HepG2 (cell line): ENCODE results near the gene SORBS2. TPM values are rescaled to one million over a fixed set of nuclear protein-coding genes. Genes with fewer than 3 reads are reported as not detected.

Source experiments
- ATAC-seq: fragments of 200-7000 bp; cut with Tn5 transposase; 3 replicates; pipeline ENCODE4 v1.9.1; 2020; ENCODE audit warnings: mild to moderate bottlenecking, moderate library complexity
- BruUV-seq: library from RNA; stranded (reverse); fragments of 400-500 nt; replicated peaks from 2 replicates; lab custom pipeline; 2021; lab: Mats Ljungman, UMichigan
- CTCF ChIA-PET: fragments of 300-600 bp; formaldehyde crosslinking; extraction: SDS; loops from one replicate; lab custom pipeline; 2021; ENCODE audit warnings: low total read pairs, inconsistent platforms, low intra/inter-chr PET ratio; lab: Yijun Ruan, JAX
- POLR2A ChIA-PET: fragments of 350-600 bp; sonication (Branson Sonifier 250); formaldehyde crosslinking; loops from one replicate; lab custom pipeline; 2020; ENCODE audit warnings: antibody characterized with exemption, inconsistent platforms; lab: Yijun Ruan, JAX
- DNase-seq: peaks from one replicate; pipeline ENCODE4 v3.0.0-alpha.2; 2015; ENCODE audit warnings: low spot score
- FAIRE-seq: peaks from 3 replicates; lab custom pipeline; 2011; peaks lifted over from hg19 to GRCh38; lab: Jason Lieb, UNC
- H2AFZ ChIP-seq: one replicate; pipeline ENCODE4 v1.6.1; 2011; ENCODE audit warnings: low read length, inconsistent platforms
- H3K27ac ChIP-seq: fragments of 300-600 bp; 3 replicates; pipeline ENCODE4 v1.8.0; 2011; ENCODE audit warnings: mixed run types, mild to moderate bottlenecking, mixed read lengths, low read length, inconsistent platforms; ENCODE audit not compliant: insufficient read depth; ENCODE audit errors: extremely low read length
- H3K27me3 ChIP-seq, 2 experiments: fragments of 200-600 bp in 1 of 2; 2 replicates in 1 of 2; 3 replicates in 1 of 2; pipeline versions ENCODE4 v1.6.0 to v1.8.0; 2011; ENCODE audit warnings: low read length in 2 of 2, mild to moderate bottlenecking in 2 of 2, moderate library complexity in 2 of 2, inconsistent platforms in 1 of 2; ENCODE audit not compliant: insufficient read depth in 2 of 2, control insufficient read depth in 1 of 2
- H3K36me3 ChIP-seq, 2 experiments: fragments of 200-600 bp in 1 of 2; replicated peaks in 1 of 2; 2 replicates in 1 of 2; 3 replicates in 1 of 2; pipeline versions ENCODE4 v1.5.1 to v1.8.0; 2011; ENCODE audit warnings: low read length in 2 of 2, inconsistent platforms in 1 of 2; ENCODE audit not compliant: insufficient read depth in 2 of 2, control insufficient read depth in 1 of 2
- H3K4me1 ChIP-seq: 2 replicates; pipeline ENCODE4 v1.5.1; 2012; ENCODE audit warnings: low read length, inconsistent platforms; ENCODE audit not compliant: insufficient read depth
- H3K4me2 ChIP-seq: 2 replicates; pipeline ENCODE4 v1.6.0; 2011; ENCODE audit warnings: low read depth, low read length, inconsistent platforms
- H3K4me3 ChIP-seq, 3 experiments: fragments of 200-600 bp in 1 of 3; sonication (generic), shearing (Covaris generic) in 1 of 3; replicated peaks in 1 of 3; 2 replicates each; pipeline ENCODE4 v1.5.1; 2011 to 2016; ENCODE audit warnings: low read length in 3 of 3, inconsistent platforms in 2 of 3, low read depth in 2 of 3, mild to moderate bottlenecking in 2 of 3, control low read depth in 1 of 3, mixed read lengths in 1 of 3; ENCODE audit not compliant: insufficient read depth in 1 of 3
- H3K79me2 ChIP-seq: one replicate; pipeline ENCODE4 v1.6.1; 2011; ENCODE audit warnings: low read length, inconsistent platforms; ENCODE audit not compliant: insufficient read depth
- H3K9ac ChIP-seq: 2 replicates; pipeline ENCODE4 v1.6.0; 2011; ENCODE audit warnings: mild to moderate bottlenecking, low read depth, low read length, inconsistent platforms; ENCODE audit not compliant: insufficient read depth
- H3K9me3 ChIP-seq: 2 replicates; pipeline ENCODE4 v1.5.1; 2012; ENCODE audit warnings: mild to moderate bottlenecking, low read length
- H4K20me1 ChIP-seq: 2 replicates; pipeline ENCODE4 v1.6.0; 2011; ENCODE audit warnings: inconsistent platforms, mild to moderate bottlenecking, low read length, moderate library complexity; ENCODE audit not compliant: insufficient read depth
- ARNT2 ChIP-seq: sonication (generic); formaldehyde crosslinking; IDR thresholded peaks from 2 replicates; pipeline ENCODE4 v1.8.0; 2022; ENCODE audit warnings: mild to moderate bottlenecking, low read depth, missing genetic modification reagents, moderate library complexity
- CBX2 ChIP-seq, 2 experiments: fragments of 200-600 bp in 1 of 2; sonication (generic); formaldehyde crosslinking in 1 of 2; IDR thresholded peaks; 2 replicates each; pipeline versions ENCODE4 v1.7.0 to v1.8.1; 2018 to 2022; ENCODE audit warnings: low read depth in 2 of 2, low read length in 1 of 2, mild to moderate bottlenecking in 1 of 2, missing genetic modification reagents in 1 of 2
- ERF ChIP-seq: IDR thresholded peaks from 2 replicates; pipeline ENCODE4 v1.6.1; 2018; ENCODE audit warnings: missing biosample characterization, missing genetic modification reagents
- KLF11 ChIP-seq: IDR thresholded peaks from 2 replicates; pipeline ENCODE4 v1.6.1; 2016; ENCODE audit warnings: missing compliant biosample characterization
- MED13 ChIP-seq: sonication (generic); formaldehyde crosslinking; IDR thresholded peaks from 2 replicates; pipeline ENCODE4 v1.5.0; 2020; ENCODE audit warnings: missing genetic modification reagents
- RBM22 ChIP-seq: fragments of 200-400 bp; formaldehyde crosslinking; optimal IDR thresholded peaks from 2 replicates; pipeline ENCODE3; 2017; ENCODE audit warnings: mild to moderate bottlenecking, low read length, moderate library complexity
- ZBTB38 ChIP-seq: sonication (generic); formaldehyde crosslinking; IDR thresholded peaks from 2 replicates; pipeline ENCODE4 v1.5.1; 2020; ENCODE audit warnings: mild to moderate bottlenecking, missing genetic modification reagents
- ZBTB42 ChIP-seq: sonication (generic); formaldehyde crosslinking; IDR thresholded peaks from 2 replicates; pipeline ENCODE4 v1.5.0; 2020; ENCODE audit warnings: mild to moderate bottlenecking, missing genetic modification reagents
- ZKSCAN8 ChIP-seq: IDR thresholded peaks from 2 replicates; pipeline ENCODE4 v1.6.1; 2016; ENCODE audit warnings: borderline replicate concordance, missing genetic modification reagents, missing compliant biosample characterization
- ZNF263 ChIP-seq: sonication (generic); formaldehyde crosslinking; IDR thresholded peaks from 2 replicates; pipeline ENCODE4 v1.4.0; 2020; ENCODE audit warnings: missing genetic modification reagents
- ZNF543 ChIP-seq: sonication (generic); formaldehyde crosslinking; IDR thresholded peaks from 2 replicates; pipeline ENCODE4 v1.4.0; 2020; ENCODE audit warnings: mild to moderate bottlenecking, missing genetic modification reagents
- ZNF672 ChIP-seq: sonication (generic); formaldehyde crosslinking; IDR thresholded peaks from 2 replicates; pipeline ENCODE4 v1.8.1; 2022; ENCODE audit warnings: missing genetic modification reagents
- whole genome bisulfite sequencing: methylation state at CpG from one replicate; pipeline ENCODE4 v1.1.6; 2017; ENCODE audit warnings: low lambda C conversion rate; 5-methylcytosine and 5-hydroxymethylcytosine counted together
- in situ Hi-C: cut with HindIII; loops from 2 replicates; pipeline ENCODE4 v1.10.0; 2017; ENCODE audit warnings: low pct_unique_long_range_greater_than_20kb; ENCODE audit not compliant: extremely low pct_ligation_motif_present
- intact Hi-C: fragments of 100-400 bp; cut with micrococcal nuclease; formaldehyde crosslinking; loops from one replicate; pipeline ENCODE4 v1.10.0; 2022; ENCODE audit not compliant: unreplicated experiment
- polyA plus RNA-seq, 8 experiments: library from polyadenylated mRNA; depleted of rRNA in 3 of 8; stranded (reverse) in 7 of 8; unstranded in 1 of 8; fragments of >200 nt; fragmentation: Illumina TruSeq in 4 of 8; extraction: Trizol in 4 of 8; gene quantifications; 2 replicates each; pipeline versions ENCODE4 v1.2.1 to v1.2.3, GENCODE V29; 2011 to 2016; ENCODE audit warnings: low read depth in 4 of 8, missing spikeins in 1 of 8, mixed read lengths in 1 of 8; ENCODE audit not compliant: insufficient read depth in 1 of 8
- total RNA-seq, 5 experiments: library from RNA; depleted of rRNA; stranded (reverse); fragments of >200 nt; fragmentation: Illumina TruSeq; extraction: Trizol; gene quantifications; 2 replicates each; pipeline ENCODE4 v1.2.3, GENCODE V29; 2016; ENCODE audit warnings: low read depth in 1 of 5

SORBS2 gene
- total and polyA plus RNA-seq, 2 of the 13 experiments (the other 11 are each of a cell fraction or from before 2014, with no cell fraction given): 25.0 to 80.5 TPM

- Histone ChIP-seq H3K9ac (no peak overlapping the region), H3K79me2 (no peaks in the 10 kb centered on the region), H3K4me1 (no peaks in the 10 kb centered on the region), H3K4me3 (no peak overlapping the region), H3K27me3 (no peaks in the 10 kb centered on the region), H4K20me1 (no peaks in the 10 kb centered on the region), H3K9me3 (no peaks in the 10 kb centered on the region), H3K27ac (no peak overlapping the region), H3K4me2 (no peak overlapping the region), H3K36me3 (peaks cover 17 to 33% of the 10 kb centered on the region in 2 experiments; a peak in 4 of 5 replicates), H2AFZ (no peak overlapping the region)
- CTCF ChIA-PET: no interaction called here
- no peak for DNase-seq
- 96% methylated on average over 11 of the region's 11 CpGs for WGBS
- intact Hi-C loops (no loop called here), in situ Hi-C loops (no loop called here)
- no peak for FAIRE-seq
- BruUV-seq: no TSS peak
- TF ChIP-seq ZNF543 (CRISPR knock-in tag) (no peak), KLF11 (no peak), ZNF263 (CRISPR knock-in tag) (peak; percentile 88), MED13 (CRISPR knock-in tag) (no peak)
- POLR2A ChIA-PET: no interaction called here
- ATAC-seq: no peak
These were observed 146.3 kb downstream of the SORBS2 start for GRCh38 chr4:185665655-185666054.

- H3K4me2 ChIP-seq: no peak overlapping the region
- no peaks in the 10 kb centered on the region for H3K79me2 ChIP-seq
- H3K4me3 ChIP-seq: no peak overlapping the region
- ChIA-PET CTCF (no interaction called here), POLR2A (no interaction called here)
- no peak for FAIRE-seq
- no peak overlapping the region for H3K27ac ChIP-seq
- peaks cover 17 to 37% of the 10 kb centered on the region in 2 experiments; a peak in 4 of 5 replicates for H3K36me3 ChIP-seq
- in situ Hi-C loops (no loop called here), intact Hi-C loops (no loop called here)
- H3K4me1 ChIP-seq: no peaks in the 10 kb centered on the region
- H3K9me3 ChIP-seq: no peaks in the 10 kb centered on the region
- over 99% methylated on average over 4 of the region's 4 CpGs for WGBS
- H4K20me1 ChIP-seq: no peaks in the 10 kb centered on the region
- BruUV-seq: no TSS peak
- no peak for DNase-seq
- H3K27me3 ChIP-seq: no peaks in the 10 kb centered on the region
- H3K9ac ChIP-seq: no peak overlapping the region
- ATAC-seq: no peak
- H2AFZ ChIP-seq: no peak overlapping the region
- TF ChIP-seq ARNT2: no peak
- no peak for TF ChIP-seq ERF (CRISPR knock-in tag)
- no peak for TF ChIP-seq ZNF672 (CRISPR knock-in tag)
- no peak for TF ChIP-seq ZKSCAN8 (CRISPR knock-in tag)
- TF ChIP-seq ZBTB42 (CRISPR knock-in tag): no peak
- TF ChIP-seq ZBTB38 (CRISPR knock-in tag): no peak
- no peak for TF ChIP-seq CBX2 (IDR thresholded peaks at IDR 0.05; ENCODE audit: low read depth, low read length)
- no peak for TF ChIP-seq CBX2 (CRISPR knock-in tag; IDR thresholded peaks at IDR 0.05; ENCODE audit: low read depth)
- TF ChIP-seq RBM22: no peak
These were observed 147.5 kb downstream of the SORBS2 start for GRCh38 chr4:185664481-185664880.
